Activated CD8-positive, alpha-beta T cell treated with anti-CD3 and anti-CD28 coated beads for 36 hours (primary cell): Measurements from ENCODE around the gene RXRB. TPM values are rescaled to one million over a fixed set of nuclear protein-coding genes. Genes with fewer than 3 reads are reported as not detected.

Source experiments
- ATAC-seq: fragments of 200-7000 bp; cut with Tn5 transposase; one replicate; pipeline ENCODE4 v1.10.0; 2021; ENCODE audit warnings: mild to moderate bottlenecking, moderate library complexity
- CTCF ChIA-PET: fragments of 350-600 bp; sonication (Branson Sonifier 250); formaldehyde crosslinking; loops from one replicate; lab custom pipeline; 2021; ENCODE audit warnings: antibody characterized with exemption; lab: Charles Lee
- POLR2A ChIA-PET: fragments of 350-600 bp; sonication (Branson Sonifier 250); formaldehyde crosslinking; loops from one replicate; lab custom pipeline; 2021; ENCODE audit warnings: antibody characterized with exemption; lab: Charles Lee
- DNase-seq: peaks from one replicate; pipeline ENCODE4 v3.0.0-alpha.2; 2020
- H3K27ac Mint-ChIP-seq: one replicate; pipeline ENCODE4 v1.8.0; 2021; ENCODE audit warnings: mild to moderate bottlenecking, mixed read lengths
- H3K27me3 Mint-ChIP-seq: one replicate; pipeline ENCODE4 v1.8.0; 2021; ENCODE audit warnings: mixed read lengths
- H3K36me3 Mint-ChIP-seq: one replicate; pipeline ENCODE4 v1.8.0; 2021; ENCODE audit warnings: low read depth, mixed read lengths
- H3K4me1 Mint-ChIP-seq: one replicate; pipeline ENCODE4 v1.8.0; 2021; ENCODE audit warnings: low read depth, mixed read lengths
- H3K4me3 Mint-ChIP-seq: one replicate; pipeline ENCODE4 v1.8.0; 2021; ENCODE audit warnings: mild to moderate bottlenecking, moderate library complexity, mixed read lengths
- H3K9me3 Mint-ChIP-seq: one replicate; pipeline ENCODE4 v1.8.0; 2021; ENCODE audit warnings: mixed read lengths
- intact Hi-C: fragments of 100-400 bp; cut with micrococcal nuclease; formaldehyde crosslinking; loops from one replicate; pipeline ENCODE4 v1.10.0; 2022
- total RNA-seq, 2 experiments: library from RNA; stranded (reverse); gene quantifications; one replicate each; pipeline ENCODE4 v1.2.3, GENCODE V29; 2021
- TF ChIP-seq, protein P1 (sequence below): fragments of 200-600 bp; IDR thresholded peaks from one replicate; pipeline ENCODE4 v1.8.0; 2022; ENCODE audit warnings: antibody characterized with exemption, mild to moderate bottlenecking

Gene RXRB
- total RNA-seq, 2 experiments from 2014 or later: 41.2 to 41.9 TPM

DNA sequence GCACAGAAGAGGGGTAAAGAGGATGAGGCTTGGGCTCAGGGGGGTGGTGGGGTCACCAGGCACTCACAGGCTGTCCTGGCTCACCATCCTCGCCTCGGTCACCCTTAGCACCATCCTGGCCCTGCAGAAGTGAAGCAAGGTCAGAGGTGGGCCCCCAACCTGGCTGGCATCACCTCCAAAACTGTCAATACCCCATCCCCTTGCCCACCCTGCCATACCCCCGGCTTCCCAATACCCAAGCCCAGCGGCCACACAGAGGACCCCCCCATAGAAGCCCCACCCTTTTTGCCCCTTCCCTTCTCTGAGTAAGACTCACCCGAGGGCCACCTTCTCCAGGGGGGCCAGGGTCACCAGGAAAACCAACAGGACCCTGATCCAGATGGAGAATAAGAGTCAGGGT is 31.8 kb downstream of the RXRB start:
- Mint-ChIP-seq H3K27me3 (peaks cover 1% of the 10 kb centered on the region), H3K36me3 (no peaks in the 10 kb centered on the region), H3K4me3 (no peak overlapping the region), H3K4me1 (no peaks in the 10 kb centered on the region), H3K9me3 (no peaks in the 10 kb centered on the region), H3K27ac (no peak overlapping the region)
- ChIA-PET POLR2A (no interaction called here), CTCF (no interaction called here)
- intact Hi-C loops: loop anchor here (10.0 kb wide), 1 partner anchor 76 kb away; no protein-coding TSS in a partner anchor
- TF ChIP-seq, protein P1, sequence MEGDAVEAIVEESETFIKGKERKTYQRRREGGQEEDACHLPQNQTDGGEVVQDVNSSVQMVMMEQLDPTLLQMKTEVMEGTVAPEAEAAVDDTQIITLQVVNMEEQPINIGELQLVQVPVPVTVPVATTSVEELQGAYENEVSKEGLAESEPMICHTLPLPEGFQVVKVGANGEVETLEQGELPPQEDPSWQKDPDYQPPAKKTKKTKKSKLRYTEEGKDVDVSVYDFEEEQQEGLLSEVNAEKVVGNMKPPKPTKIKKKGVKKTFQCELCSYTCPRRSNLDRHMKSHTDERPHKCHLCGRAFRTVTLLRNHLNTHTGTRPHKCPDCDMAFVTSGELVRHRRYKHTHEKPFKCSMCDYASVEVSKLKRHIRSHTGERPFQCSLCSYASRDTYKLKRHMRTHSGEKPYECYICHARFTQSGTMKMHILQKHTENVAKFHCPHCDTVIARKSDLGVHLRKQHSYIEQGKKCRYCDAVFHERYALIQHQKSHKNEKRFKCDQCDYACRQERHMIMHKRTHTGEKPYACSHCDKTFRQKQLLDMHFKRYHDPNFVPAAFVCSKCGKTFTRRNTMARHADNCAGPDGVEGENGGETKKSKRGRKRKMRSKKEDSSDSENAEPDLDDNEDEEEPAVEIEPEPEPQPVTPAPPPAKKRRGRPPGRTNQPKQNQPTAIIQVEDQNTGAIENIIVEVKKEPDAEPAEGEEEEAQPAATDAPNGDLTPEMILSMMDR: no peak
- ATAC-seq: no peak
- no peak for DNase-seq

DNA sequence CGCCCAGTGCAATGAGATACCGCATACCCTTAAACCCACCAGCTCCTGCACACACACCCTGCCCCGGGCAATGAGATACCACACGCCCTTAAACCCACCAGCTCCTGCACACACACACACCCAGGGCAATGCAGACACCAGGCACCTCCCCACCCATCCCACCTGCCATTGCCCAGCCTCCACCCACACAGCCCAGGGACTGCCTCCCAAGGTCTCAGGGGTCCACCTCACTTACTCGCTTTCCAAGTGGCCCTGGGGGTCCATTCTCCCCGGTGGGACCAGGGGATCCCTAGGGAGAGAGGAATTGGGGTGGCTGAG is 32.2 kb downstream of the RXRB start:
- intact Hi-C loops: loop anchor here (10.0 kb wide), 1 partner anchor 77 kb away; no protein-coding TSS in a partner anchor
- ATAC-seq (no peak), DNase-seq (no peak)
- Mint-ChIP-seq H3K27ac (no peak overlapping the region), H3K36me3 (no peaks in the 10 kb centered on the region), H3K4me1 (no peaks in the 10 kb centered on the region), H3K9me3 (no peaks in the 10 kb centered on the region), H3K4me3 (no peak overlapping the region), H3K27me3 (peaks cover 1% of the 10 kb centered on the region)
- ChIA-PET POLR2A (no interaction called here), CTCF (interaction anchor here (0.7 kb wide), 1 partner anchor 81 kb away, joined by 3 read pairs; no protein-coding TSS in a partner anchor)
- TF ChIP-seq, protein P1: no peak

DNA sequence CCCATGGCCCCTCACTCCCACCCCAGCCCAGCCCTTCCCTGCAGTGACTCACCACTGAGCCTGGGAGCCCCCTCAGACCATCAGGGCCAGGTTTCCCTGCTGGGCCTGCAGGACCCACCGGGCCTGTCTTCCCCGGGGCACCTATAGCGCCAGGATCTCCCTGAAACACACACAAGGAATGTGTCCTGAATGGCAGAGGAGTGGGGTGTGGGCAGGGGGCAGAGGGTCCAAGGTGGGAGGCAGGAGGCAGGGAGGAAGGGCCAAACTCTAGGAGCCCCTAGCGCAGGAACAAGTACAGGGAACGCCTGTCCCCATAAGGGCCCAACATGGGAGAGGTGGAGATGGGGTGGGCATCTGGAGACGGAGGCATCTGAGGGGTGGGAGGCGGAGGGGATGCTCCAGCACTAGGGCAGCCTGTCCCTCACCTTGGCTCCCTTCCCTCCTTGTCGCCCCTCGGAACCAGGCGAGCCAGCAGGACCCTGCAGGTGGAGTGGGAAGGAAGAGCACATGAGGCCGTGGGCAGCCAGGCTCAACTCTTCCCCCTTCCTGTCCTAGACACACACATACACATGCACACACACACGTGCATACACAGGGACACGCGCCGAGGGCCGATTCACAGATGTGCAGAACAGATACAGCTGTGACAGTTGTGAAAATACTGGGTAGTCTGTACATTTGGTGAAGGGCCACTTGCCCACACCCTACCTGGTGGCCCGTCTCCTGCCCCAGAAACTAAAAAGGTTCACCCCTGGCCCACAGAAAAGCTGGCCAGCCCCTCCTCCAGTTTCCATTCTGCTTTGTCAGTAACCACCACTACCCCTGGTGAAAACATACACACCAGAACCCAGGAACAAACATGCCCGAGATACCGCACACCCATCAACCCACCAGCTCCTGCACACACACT is 32.8 kb downstream of the RXRB start:
- POLR2A ChIA-PET: no interaction called here
- no peaks in the 10 kb centered on the region for H3K36me3 Mint-ChIP-seq
- H3K4me1 Mint-ChIP-seq: no peaks in the 10 kb centered on the region
- intact Hi-C loops: loop anchor here (10.0 kb wide), 1 partner anchor 77 kb away; no protein-coding TSS in a partner anchor
- no peaks in the 10 kb centered on the region for H3K9me3 Mint-ChIP-seq
- CTCF ChIA-PET: interaction anchor here (0.7 to 1.2 kb wide), 2 partner anchors 29 to 82 kb away, joined by 3 to 4 read pairs; no protein-coding TSS in a partner anchor
- ATAC-seq (no peak), DNase-seq (no peak)
- H3K27me3 Mint-ChIP-seq: peaks cover 1% of the 10 kb centered on the region
- H3K27ac Mint-ChIP-seq: no peak overlapping the region
- TF ChIP-seq, protein P1: no peak
- no peak overlapping the region for H3K4me3 Mint-ChIP-seq

DNA sequence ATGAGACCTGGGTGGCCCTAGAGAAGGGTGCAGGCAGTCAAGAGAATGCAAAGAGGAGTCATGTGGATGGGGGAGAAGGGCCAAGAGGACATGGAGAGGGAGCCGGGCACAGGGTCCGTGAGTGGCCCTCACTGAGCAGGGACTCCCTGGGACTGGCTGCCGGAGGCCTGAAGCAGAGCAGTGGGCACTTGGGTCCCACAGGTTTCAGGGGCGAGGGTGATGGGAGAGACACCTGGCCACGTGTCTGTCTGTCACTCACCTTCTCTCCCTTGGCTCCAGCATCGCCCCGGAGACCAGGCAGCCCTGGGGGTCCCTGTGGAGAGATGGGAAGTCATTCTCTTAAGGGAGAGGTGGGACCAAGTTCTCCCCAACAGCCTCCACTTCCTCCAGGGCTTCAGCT is 33.7 kb downstream of the RXRB start:
- Mint-ChIP-seq H3K27me3 (peaks cover 1% of the 10 kb centered on the region), H3K27ac (no peak overlapping the region)

More for the DNA sequence above, 33.7 kb downstream of the RXRB start:
- DNase-seq: no peak
- TF ChIP-seq, protein P1: no peak
- H3K4me3 Mint-ChIP-seq: no peak overlapping the region
- H3K4me1 Mint-ChIP-seq: peaks cover 4% of the 10 kb centered on the region
- intact Hi-C loops: loop anchor here (10.0 kb wide), 1 partner anchor 78 kb away; no protein-coding TSS in a partner anchor
- ChIA-PET CTCF (interaction anchor here (1.2 kb wide), 1 partner anchor 30 kb away, joined by 4 read pairs; no protein-coding TSS in a partner anchor), POLR2A (no interaction called here)
- ATAC-seq: no peak
- H3K9me3 Mint-ChIP-seq: no peaks in the 10 kb centered on the region
- H3K36me3 Mint-ChIP-seq: no peaks in the 10 kb centered on the region
